Measurements from ENCODE around the gene ADIRF. TPM values are rescaled to one million over a fixed set of nuclear protein-coding genes. Genes with fewer than 3 reads are reported as not detected.
"Not testable (repeated sequence)": the region's sequence is repeated elsewhere in the genome, so short reads cannot be mapped to it uniquely, and the experiment has no call there.

Gene ADIRF
- polyA plus RNA-seq, 12 donors: 0.56 to 10.1 (median 4.0) TPM; not detected in 2

GRCh38 chr10:86944907-86945306 is 23.4 kb upstream of the ADIRF start:
- DNase-seq: no peak

GRCh38 chr10:86945361-86946212 is 22.7 kb upstream of the ADIRF start:
- DNase-seq: no peak

GRCh38 chr10:86946213-86947155 is 21.8 kb upstream of the ADIRF start:
- no peak for DNase-seq

- DNase-seq: not testable (repeated sequence)
Measured at GRCh38 chr10:86947806-86948205, 20.5 kb upstream of the ADIRF start.

- no peak for DNase-seq
Measured at GRCh38 chr10:86950349-86950748, 17.9 kb upstream of the ADIRF start.

GRCh38 chr10:86951184-86951761 is 17.0 kb upstream of the ADIRF start:
- DNase-seq: no peak

- no peak for DNase-seq
Measured at GRCh38 chr10:86952106-86952505, 16.2 kb upstream of the ADIRF start.

GRCh38 chr10:86952697-86953096 is 15.6 kb upstream of the ADIRF start:
- not testable (repeated sequence) for DNase-seq

- DNase-seq: no peak
Measured at GRCh38 chr10:86953747-86954680, 14.3 kb upstream of the ADIRF start.

- no peak for DNase-seq
Measured at GRCh38 chr10:86954681-86955500, 13.4 kb upstream of the ADIRF start.

GRCh38 chr10:86955501-86956194 is 12.6 kb upstream of the ADIRF start:
- no peak for DNase-seq

- no peak for DNase-seq
Measured at GRCh38 chr10:86956195-86956847, 12.0 kb upstream of the ADIRF start.

GRCh38 chr10:86956848-86957448 is 11.3 kb upstream of the ADIRF start:
- no peak for DNase-seq

GRCh38 chr10:86957471-86958115 is 10.7 kb upstream of the ADIRF start, which contains the start of gene MMRN2:
TSS of gene MMRN2 (minus strand) at chr10:86957615. CDS start at chr10:86957541, 74 bp downstream.
- DNase-seq: no peak

- no peak for DNase-seq
Measured at GRCh38 chr10:86958116-86958900, 10.0 kb upstream of the ADIRF start, which contains the start of gene SNCG. TSS of gene SNCG (plus strand) at chr10:86958599. CDS start at chr10:86958698, 99 bp downstream.

- no peak for DNase-seq
Measured at GRCh38 chr10:86958901-86959736, 9.2 kb upstream of the ADIRF start.

All from muscle of arm (tissue), 12 donors.